Measurements from ENCODE around the gene ABL1.

DNA sequence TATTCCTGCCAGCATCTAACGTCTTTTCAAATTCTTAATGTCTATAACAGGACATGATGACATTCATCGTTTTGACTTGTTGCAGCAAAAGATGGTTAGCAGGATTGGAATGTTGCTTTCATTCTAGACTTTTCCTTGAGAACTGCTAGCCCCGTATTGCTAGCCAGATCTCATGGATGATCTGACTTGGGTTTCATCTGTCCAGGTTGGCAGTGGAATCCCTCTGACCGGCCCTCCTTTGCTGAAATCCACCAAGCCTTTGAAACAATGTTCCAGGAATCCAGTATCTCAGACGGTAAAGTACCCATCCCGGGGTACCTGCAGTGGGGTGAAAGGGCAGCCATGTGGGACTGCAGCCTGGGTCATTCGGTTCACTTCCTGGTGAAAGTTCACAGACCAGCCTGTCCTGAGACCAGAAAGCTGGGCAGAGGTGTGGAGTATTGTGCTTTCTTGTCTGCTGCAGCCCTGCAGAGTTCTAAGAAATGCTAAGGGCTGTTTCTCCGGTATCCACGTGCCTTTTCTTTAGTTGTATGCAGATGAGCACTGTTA, 44.9 kb downstream of the ABL1 start:
- TF ChIP-seq POLR2A (IDR thresholded peaks at IDR 0.05; ENCODE audit: low read length) (no peak), GATA1 (IDR thresholded peaks at IDR 0.05; ENCODE audit: low read depth, low read length) (no peak)

All from erythroblast (primary cell).